CD4-positive, alpha-beta T cell treated with Interferon gamma for 1 hour (primary cell): ENCODE measurements around the gene IER2.
"Not testable (repeated sequence)": the region's sequence is repeated elsewhere in the genome, so short reads cannot be mapped to it uniquely, and the experiment has no call there.

Source experiments
- DNase-seq: peaks from one replicate; pipeline ENCODE4 v3.0.0-alpha.2; 2020

Gene IER2

GRCh38 chr19:13165162-13165997, 15.2 kb downstream of the IER2 start:
- DNase-seq: no peak

GRCh38 chr19:13166151-13166550, 15.9 kb downstream of the IER2 start:
- DNase-seq: not testable (repeated sequence)

DNA sequence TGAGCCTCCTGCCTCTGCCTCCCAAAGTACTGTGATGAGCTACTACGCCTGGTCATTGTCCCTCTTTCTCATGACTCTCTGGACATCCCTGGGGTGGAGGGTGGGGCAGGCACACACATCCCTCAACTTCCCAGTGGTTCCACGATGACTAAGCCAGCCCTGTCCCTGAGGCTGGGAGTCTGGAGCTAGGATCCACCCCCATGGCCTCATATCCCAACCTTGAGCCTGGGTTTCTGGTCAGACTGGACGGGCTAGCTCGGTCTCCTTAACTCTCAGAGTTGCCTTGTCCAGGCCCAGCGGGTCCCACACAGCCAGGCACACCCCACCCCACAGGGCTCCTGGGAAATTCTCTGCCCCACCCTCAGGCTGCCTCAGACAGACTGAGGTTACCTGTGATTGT, 19.6 kb downstream of the IER2 start:
- no peak for DNase-seq

DNA sequence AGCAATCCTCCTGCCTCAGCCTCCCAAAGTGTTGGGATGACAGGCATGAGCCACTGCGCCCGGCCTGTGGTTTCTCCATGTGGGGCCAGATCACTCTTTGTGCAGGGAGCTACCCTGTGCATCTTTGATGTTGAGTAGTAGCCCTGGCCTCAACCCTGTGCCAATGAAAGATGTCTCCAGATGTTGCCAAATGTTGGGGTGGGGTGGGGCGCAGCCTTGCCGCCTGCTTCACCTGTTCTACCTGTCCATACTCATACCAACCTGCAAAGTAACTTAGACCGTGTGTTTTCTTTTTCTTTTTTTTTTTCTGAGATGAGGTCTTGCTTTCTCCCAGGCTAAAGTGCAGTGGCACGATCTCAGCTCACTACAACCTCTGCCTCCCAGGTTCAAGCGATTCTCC, 20.9 kb downstream of the IER2 start:
- no peak for DNase-seq

GRCh38 chr19:13172346-13173138, 22.3 kb downstream of the IER2 start:
- DNase-seq: peak; percentile 64

GRCh38 chr19:13173139-13173737, 23.0 kb downstream of the IER2 start:
- no peak for DNase-seq

- DNase-seq: no peak
These were observed 26.1 kb downstream of the IER2 start for GRCh38 chr19:13176345-13176744.

GRCh38 chr19:13177584-13177983, 27.4 kb downstream of the IER2 start:
- DNase-seq: not testable (repeated sequence)

- DNase-seq: not testable (repeated sequence)
These were observed 28.1 kb downstream of the IER2 start for GRCh38 chr19:13178291-13178690.

DNA sequence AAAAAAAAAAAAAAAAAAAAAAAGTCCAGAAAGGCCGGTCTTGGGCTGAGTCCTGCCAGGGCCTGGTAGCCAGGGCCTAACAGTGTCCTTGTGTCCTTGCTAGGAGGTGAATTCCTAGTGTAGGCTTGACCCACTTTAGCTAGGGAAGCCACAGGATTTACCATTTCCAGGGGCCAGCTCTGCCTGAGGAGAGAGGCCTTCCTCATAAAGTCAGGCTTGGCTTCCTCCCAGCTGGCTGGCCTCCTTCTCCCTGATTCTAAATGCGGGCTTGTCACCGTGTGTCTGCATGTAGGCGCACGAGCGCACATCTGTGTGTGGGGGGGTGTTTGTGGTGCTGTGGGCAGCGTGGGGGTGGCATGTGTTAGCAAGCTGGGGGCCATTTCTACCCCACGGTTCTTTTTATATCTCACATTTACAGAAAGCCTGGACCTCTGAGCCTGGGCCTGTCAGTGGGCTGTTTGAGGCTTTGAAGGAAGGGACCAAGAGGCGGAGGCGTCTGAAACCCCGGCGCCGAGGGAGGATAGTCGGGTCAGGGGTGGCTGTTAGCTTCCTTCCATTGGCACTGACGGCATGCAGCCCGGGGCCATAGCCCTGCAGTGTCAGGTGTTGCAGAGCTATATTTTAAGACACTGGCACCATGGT, 31.7 kb downstream of the IER2 start:
- DNase-seq: peak; percentile 38

DNA sequence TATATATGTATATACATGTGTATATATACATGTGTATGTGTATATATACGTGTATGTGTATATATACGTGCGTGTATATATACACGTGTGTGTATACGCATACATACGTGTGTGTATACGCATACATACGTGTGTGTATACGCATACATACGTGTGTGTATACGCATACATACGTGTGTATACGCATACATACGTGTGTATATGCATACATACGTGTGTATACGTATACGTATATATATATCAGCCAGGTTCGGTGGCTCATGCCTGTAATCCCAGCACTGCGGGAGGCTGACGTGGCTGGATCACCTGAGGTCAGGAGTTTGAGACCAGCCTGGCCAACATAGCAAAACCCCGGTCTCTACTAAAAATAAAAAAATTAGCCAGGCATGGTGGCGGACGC, 34.7 kb downstream of the IER2 start:
- DNase-seq: not testable (repeated sequence)

DNA sequence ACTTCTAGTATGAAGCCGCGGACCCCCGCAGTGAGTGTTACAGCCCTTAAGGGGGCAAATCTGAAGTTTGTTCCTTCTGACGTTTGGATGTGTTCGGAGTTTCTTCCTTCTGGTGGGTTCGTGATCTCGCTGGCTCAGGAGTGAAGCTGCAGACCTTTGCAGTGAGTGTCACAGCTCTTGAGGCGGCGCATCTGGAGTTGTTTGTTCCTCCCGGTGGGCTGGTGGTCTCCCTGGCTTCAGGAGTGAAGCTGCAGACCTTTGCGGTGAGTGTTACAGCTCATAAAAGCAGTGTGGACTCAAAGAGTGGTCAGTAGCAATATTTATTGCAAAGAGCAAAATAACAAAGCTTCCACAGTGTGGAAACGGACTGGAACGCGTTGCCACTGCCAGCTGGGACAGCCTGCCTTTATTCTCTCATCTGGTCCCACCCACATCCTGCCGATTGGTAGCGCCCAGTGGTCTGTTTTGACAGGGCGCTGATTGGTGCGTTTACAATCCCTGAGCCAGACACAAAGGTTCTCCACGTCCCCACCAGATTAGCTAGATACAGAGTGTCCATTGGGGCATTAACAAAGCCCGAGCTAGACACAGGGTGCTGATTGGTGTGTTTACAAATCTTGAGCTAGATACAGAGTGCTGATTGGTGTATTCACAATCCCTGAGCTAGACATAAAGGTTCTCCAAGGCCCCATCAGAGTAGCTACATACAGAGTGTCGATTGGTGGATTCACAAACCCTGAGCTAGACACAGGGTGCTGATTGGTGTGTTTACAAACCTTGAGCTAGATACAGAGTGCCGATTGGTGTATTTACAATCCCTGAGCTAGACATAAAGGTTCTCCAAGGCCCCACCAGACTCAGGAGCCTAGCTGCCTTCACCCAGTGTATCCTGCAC, 35.8 kb downstream of the IER2 start:
- DNase-seq: not testable (repeated sequence)

DNA sequence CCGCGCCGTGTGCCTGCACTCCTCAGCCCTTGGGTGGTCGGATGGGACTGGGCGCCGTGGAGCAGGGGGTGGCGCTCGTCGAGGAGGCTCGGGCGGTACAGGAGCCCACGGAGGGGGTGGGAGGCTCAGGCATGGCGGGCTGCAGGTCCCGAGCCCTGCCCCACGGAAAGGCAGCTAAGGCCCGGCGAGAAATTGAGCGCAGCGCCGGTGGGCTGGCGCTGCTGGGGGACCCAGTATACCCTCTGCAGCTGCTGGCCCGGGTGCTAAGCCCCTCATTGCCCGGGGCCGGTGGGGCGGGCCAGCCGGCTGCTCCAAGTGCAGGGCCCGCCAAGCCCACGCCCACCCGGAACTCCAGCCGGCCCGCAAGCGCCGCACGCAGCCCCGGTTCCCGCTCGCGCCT, 36.5 kb downstream of the IER2 start:
- DNase-seq: not testable (repeated sequence)

DNA sequence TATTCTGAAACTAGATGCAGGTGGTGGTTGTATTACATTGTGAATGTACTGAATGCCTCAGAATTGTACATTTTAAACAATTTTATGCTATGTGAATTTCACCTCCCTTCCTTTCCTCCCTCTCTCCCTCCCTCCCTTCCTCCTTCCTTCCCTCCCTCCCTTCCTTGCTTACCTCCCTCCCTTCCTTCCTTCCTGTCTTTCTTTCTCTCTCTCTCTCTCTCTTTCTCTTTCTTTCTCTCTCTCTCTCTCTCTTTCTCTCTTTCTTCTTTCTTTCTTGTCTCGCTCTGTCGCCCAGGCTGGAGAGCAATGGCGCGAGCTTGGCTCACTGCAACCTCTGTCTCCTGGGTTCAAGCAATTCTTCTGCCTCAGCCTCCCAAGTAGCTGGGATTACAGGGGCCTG, 37.2 kb downstream of the IER2 start:
- no peak for DNase-seq

- DNase-seq: no peak
These were observed 39.4 kb downstream of the IER2 start for GRCh38 chr19:13189600-13189999.

- DNase-seq: no peak
These were observed 40.8 kb downstream of the IER2 start for GRCh38 chr19:13190781-13191540.

DNA sequence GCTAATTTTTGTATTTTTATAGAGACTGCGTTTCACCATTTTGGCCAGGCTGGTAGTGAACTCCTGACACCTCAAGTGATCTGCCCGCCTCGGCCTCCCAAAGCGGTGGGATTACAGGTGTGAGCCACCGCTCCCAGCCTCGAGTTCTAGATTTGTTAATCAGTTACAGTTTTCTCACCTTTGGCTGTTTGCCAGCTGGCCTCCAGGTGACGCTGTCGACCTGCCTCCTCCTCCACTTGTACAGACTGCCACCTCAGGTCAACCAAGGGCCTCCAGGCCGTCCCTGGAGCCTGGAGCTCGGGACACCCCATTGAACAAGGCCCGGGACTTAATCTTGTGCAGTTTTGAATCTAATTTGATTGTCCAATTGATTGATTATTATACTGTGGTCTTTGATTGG, 45.5 kb downstream of the IER2 start:
- peak; percentile 49 for DNase-seq

DNA sequence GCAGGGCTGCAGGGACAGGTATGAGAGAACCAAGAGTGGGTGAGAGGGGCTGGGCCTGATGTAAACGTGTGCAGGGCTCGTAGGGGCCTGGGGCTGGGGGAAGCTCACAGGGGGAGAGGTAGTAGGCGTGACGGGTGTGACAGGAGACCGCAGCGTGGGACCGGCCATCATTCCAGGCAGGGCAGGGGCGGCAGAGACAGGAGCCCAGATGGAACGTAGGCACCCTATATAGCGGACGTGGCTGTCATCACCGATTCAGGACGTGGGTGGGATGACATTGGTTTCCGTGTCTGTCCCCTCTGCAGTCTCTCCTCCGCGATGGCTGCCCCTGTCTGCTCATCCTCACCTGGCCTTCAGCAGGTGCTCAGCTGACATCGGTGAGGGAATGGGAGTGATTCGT, 48.4 kb downstream of the IER2 start:
- no peak for DNase-seq

DNA sequence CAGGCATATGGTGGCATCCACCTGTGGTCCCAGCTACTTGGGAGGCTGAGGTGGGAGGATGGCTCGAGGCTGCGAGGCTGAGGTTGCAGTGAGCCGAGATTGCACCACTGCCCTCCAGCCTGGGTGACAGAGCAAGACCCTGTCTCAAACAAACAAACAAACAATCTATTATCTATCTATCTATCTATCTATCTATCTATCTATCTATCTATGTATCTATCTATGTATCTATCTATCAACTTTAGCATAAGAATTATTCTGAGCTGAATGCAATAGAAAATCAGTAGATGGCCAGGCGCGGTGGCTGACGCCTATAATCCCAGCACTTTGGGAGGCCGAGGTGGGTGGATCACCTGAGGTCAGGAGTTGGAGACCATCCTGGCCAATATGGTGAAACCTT, 51.9 kb downstream of the IER2 start:
- DNase-seq: not testable (repeated sequence)
